ENCODE results near the gene IL31RA.

Gene IL31RA

GRCh38 chr5:55908804-55909203, 57.6 kb downstream of the IL31RA start:
- ATAC-seq (replicated peaks; ENCODE audit: extremely low read depth, poor library complexity, severe bottlenecking), result no peak
- Mint-ChIP-seq H3K27ac (ENCODE audit: low read depth) (no peak overlapping the region), H3K4me1 (peaks cover 7% of the 10 kb centered on the region), H3K4me3 (no peak overlapping the region), H3K36me3 (ENCODE audit: insufficient read depth) (no peaks in the 10 kb centered on the region), H3K9me3 (no peaks in the 10 kb centered on the region), H3K27me3 (no peaks in the 10 kb centered on the region)
- no peak for DNase-seq (ENCODE audit: low spot score in 2 of 2)

- Mint-ChIP-seq H3K36me3 (ENCODE audit: insufficient read depth) (peaks cover 2% of the 10 kb centered on the region), H3K27ac (ENCODE audit: low read depth) (no peak overlapping the region)
- ATAC-seq (replicated peaks; ENCODE audit: extremely low read depth, poor library complexity, severe bottlenecking), result no peak
These were observed 60.9 kb downstream of the IL31RA start for GRCh38 chr5:55911784-55912653.

GRCh38 chr5:55913466-55914413, 62.6 kb downstream of the IL31RA start:
- no peak for ATAC-seq (replicated peaks; ENCODE audit: extremely low read depth, poor library complexity, severe bottlenecking)
- H3K4me1 Mint-ChIP-seq, result no peaks in the 10 kb centered on the region
- DNase-seq (ENCODE audit: low spot score in 2 of 2), result no peak
- H3K36me3 Mint-ChIP-seq (ENCODE audit: insufficient read depth), result peaks cover 2% of the 10 kb centered on the region
- H3K27me3 Mint-ChIP-seq, result no peaks in the 10 kb centered on the region
- no peaks in the 10 kb centered on the region for H3K9me3 Mint-ChIP-seq
- no peak overlapping the region for H3K27ac Mint-ChIP-seq (ENCODE audit: low read depth)
- no peak overlapping the region for H3K4me3 Mint-ChIP-seq

More at GRCh38 chr5:55911784-55912653, 60.9 kb downstream of the IL31RA start:
- no peaks in the 10 kb centered on the region for H3K4me1 Mint-ChIP-seq
- no peak overlapping the region for H3K4me3 Mint-ChIP-seq
- DNase-seq (ENCODE audit: low spot score in 2 of 2), result no peak
- H3K9me3 Mint-ChIP-seq, result no peaks in the 10 kb centered on the region
- H3K27me3 Mint-ChIP-seq, result no peaks in the 10 kb centered on the region

- no peaks in the 10 kb centered on the region for H3K9me3 Mint-ChIP-seq
- DNase-seq (ENCODE audit: low spot score in 2 of 2) (no peak), ATAC-seq (replicated peaks; ENCODE audit: extremely low read depth, poor library complexity, severe bottlenecking) (no peak)
- peaks cover 2% of the 10 kb centered on the region for H3K36me3 Mint-ChIP-seq (ENCODE audit: insufficient read depth)
- no peak overlapping the region for H3K4me3 Mint-ChIP-seq
- no peak overlapping the region for H3K27ac Mint-ChIP-seq (ENCODE audit: low read depth)
- no peaks in the 10 kb centered on the region for H3K4me1 Mint-ChIP-seq
- H3K27me3 Mint-ChIP-seq, result no peaks in the 10 kb centered on the region
These were observed 63.8 kb downstream of the IL31RA start for GRCh38 chr5:55914971-55915370.

GRCh38 chr5:55915783-55916182, 64.6 kb downstream of the IL31RA start:
- Mint-ChIP-seq H3K9me3 (no peaks in the 10 kb centered on the region), H3K4me3 (no peak overlapping the region), H3K27me3 (no peaks in the 10 kb centered on the region), H3K4me1 (no peaks in the 10 kb centered on the region), H3K27ac (ENCODE audit: low read depth) (no peak overlapping the region), H3K36me3 (ENCODE audit: insufficient read depth) (peaks cover 2% of the 10 kb centered on the region)
- DNase-seq (ENCODE audit: low spot score in 2 of 2) (no peak), ATAC-seq (replicated peaks; ENCODE audit: extremely low read depth, poor library complexity, severe bottlenecking) (no peak)

GRCh38 chr5:55916986-55917385, 65.8 kb downstream of the IL31RA start:
- no peak overlapping the region for H3K4me3 Mint-ChIP-seq
- no peaks in the 10 kb centered on the region for H3K4me1 Mint-ChIP-seq
- no peaks in the 10 kb centered on the region for H3K9me3 Mint-ChIP-seq
- DNase-seq (ENCODE audit: low spot score in 2 of 2), result no peak
- peaks cover 2% of the 10 kb centered on the region for H3K36me3 Mint-ChIP-seq (ENCODE audit: insufficient read depth)
- no peak for ATAC-seq (replicated peaks; ENCODE audit: extremely low read depth, poor library complexity, severe bottlenecking)
- H3K27me3 Mint-ChIP-seq, result no peaks in the 10 kb centered on the region
- no peak overlapping the region for H3K27ac Mint-ChIP-seq (ENCODE audit: low read depth)

GRCh38 chr5:55917402-55918086, 66.4 kb downstream of the IL31RA start:
- H3K36me3 Mint-ChIP-seq (ENCODE audit: insufficient read depth), result peaks cover 2% of the 10 kb centered on the region
- no peak overlapping the region for H3K4me3 Mint-ChIP-seq
- no peak overlapping the region for H3K27ac Mint-ChIP-seq (ENCODE audit: low read depth)
- H3K4me1 Mint-ChIP-seq, result no peaks in the 10 kb centered on the region
- DNase-seq (ENCODE audit: low spot score in 2 of 2), result no peak
- no peaks in the 10 kb centered on the region for H3K9me3 Mint-ChIP-seq
- ATAC-seq (replicated peaks; ENCODE audit: extremely low read depth, poor library complexity, severe bottlenecking), result no peak
- H3K27me3 Mint-ChIP-seq, result no peaks in the 10 kb centered on the region

GRCh38 chr5:55918087-55919035, 67.2 kb downstream of the IL31RA start:
- peaks cover 4% of the 10 kb centered on the region for H3K4me1 Mint-ChIP-seq
- ATAC-seq (replicated peaks; ENCODE audit: extremely low read depth, poor library complexity, severe bottlenecking) (no peak), DNase-seq (ENCODE audit: low spot score in 2 of 2) (no peak)
- H3K27me3 Mint-ChIP-seq, result no peaks in the 10 kb centered on the region
- H3K9me3 Mint-ChIP-seq, result no peaks in the 10 kb centered on the region
- H3K27ac Mint-ChIP-seq (ENCODE audit: low read depth), result no peak overlapping the region
- no peak overlapping the region for H3K4me3 Mint-ChIP-seq
- peaks cover 4% of the 10 kb centered on the region for H3K36me3 Mint-ChIP-seq (ENCODE audit: insufficient read depth)

GRCh38 chr5:55919625-55920024, 68.5 kb downstream of the IL31RA start:
- H3K4me3 Mint-ChIP-seq, result no peak overlapping the region

GRCh38 chr5:55920784-55921183, 69.6 kb downstream of the IL31RA start:
- H3K4me3 Mint-ChIP-seq, result no peak overlapping the region
- H3K27me3 Mint-ChIP-seq, result peaks cover 7% of the 10 kb centered on the region
- no peak overlapping the region for H3K27ac Mint-ChIP-seq (ENCODE audit: low read depth)
- no peak for DNase-seq (ENCODE audit: low spot score in 2 of 2)
- peaks cover 12% of the 10 kb centered on the region for H3K4me1 Mint-ChIP-seq
- no peak for ATAC-seq (replicated peaks; ENCODE audit: extremely low read depth, poor library complexity, severe bottlenecking)
- H3K36me3 Mint-ChIP-seq (ENCODE audit: insufficient read depth), result peaks cover 2% of the 10 kb centered on the region
- no peaks in the 10 kb centered on the region for H3K9me3 Mint-ChIP-seq

More at GRCh38 chr5:55919625-55920024, 68.5 kb downstream of the IL31RA start:
- ATAC-seq (replicated peaks; ENCODE audit: extremely low read depth, poor library complexity, severe bottlenecking), result no peak
- Mint-ChIP-seq H3K27me3 (peaks cover 7% of the 10 kb centered on the region), H3K27ac (ENCODE audit: low read depth) (no peak overlapping the region), H3K4me1 (peaks cover 12% of the 10 kb centered on the region), H3K36me3 (ENCODE audit: insufficient read depth) (peaks cover 4% of the 10 kb centered on the region), H3K9me3 (no peaks in the 10 kb centered on the region)
- no peak for DNase-seq (ENCODE audit: low spot score in 2 of 2)

GRCh38 chr5:55921617-55922016, 70.5 kb downstream of the IL31RA start:
- Mint-ChIP-seq H3K4me3 (no peak overlapping the region), H3K27ac (ENCODE audit: low read depth) (no peak overlapping the region), H3K36me3 (ENCODE audit: insufficient read depth) (peaks cover 2% of the 10 kb centered on the region), H3K9me3 (no peaks in the 10 kb centered on the region), H3K4me1 (peaks cover 12% of the 10 kb centered on the region), H3K27me3 (peaks cover 7% of the 10 kb centered on the region)
- DNase-seq (ENCODE audit: low spot score in 2 of 2) (no peak), ATAC-seq (replicated peaks; ENCODE audit: extremely low read depth, poor library complexity, severe bottlenecking) (no peak)

Data from central memory CD8-positive, alpha-beta T cell (primary cell).